HG03521 (cell line): Measurements from ENCODE around the gene EXOC3L1.

ENCODE experiments used
- ATAC-seq: cut with Tn5 transposase; IDR thresholded peaks from one replicate; pipeline ENCODE4 v1.9.1; 2021; ENCODE audit warnings: mild to moderate bottlenecking, moderate library complexity; ENCODE audit not compliant: unreplicated experiment

The EXOC3L1 gene

DNA sequence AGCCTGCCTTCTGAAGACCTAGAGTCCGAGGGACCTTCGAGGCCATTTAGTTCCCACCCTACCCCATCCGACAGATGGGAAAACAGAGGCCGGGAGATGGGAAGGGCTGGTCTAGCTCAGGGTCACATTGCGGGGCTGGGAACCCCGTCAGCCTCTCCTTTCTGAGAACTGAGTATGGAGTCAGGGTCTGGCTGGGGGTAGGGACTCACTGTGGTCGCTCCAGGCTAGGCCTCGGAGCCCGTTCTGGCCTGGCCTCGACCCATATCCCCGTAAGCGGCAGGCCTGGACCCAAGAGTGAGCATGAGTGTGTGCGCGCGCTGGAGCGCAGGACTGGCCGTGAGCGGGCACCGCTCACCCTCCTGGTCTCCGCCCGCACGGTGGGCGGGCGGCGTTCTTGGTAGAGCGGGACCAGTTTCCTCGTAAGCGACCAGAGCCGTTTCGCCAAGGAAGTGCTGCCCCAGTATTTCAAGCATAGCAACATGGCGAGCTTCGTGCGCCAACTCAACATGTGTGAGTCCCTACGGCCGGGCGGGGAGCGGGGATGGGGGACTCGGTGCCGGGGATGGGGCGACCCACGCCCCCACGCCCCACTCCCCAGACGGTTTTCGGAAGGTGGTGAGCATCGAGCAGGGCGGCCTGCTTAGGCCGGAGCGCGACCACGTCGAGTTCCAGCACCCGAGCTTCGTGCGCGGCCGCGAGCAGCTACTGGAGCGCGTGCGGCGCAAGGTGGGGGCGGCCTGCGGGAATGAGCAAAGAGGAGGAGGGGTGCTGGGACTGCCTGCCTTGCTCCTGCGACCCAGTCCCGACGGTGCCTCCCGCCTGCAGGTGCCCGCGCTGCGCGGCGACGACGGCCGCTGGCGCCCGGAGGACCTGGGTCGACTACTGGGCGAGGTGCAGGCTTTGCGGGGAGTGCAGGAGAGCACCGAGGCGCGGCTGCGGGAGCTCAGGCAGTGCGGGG, 24.5 kb downstream of the EXOC3L1 start:
- ATAC-seq, result no peak

GRCh38 chr16:67164599-67165061, 25.3 kb downstream of the EXOC3L1 start, which contains the start of gene HSF4:
HSF4 (plus strand) TSS chr16:67164745; CDS start chr16:67164812, 67 bp downstream.
- ATAC-seq, result no peak

DNA sequence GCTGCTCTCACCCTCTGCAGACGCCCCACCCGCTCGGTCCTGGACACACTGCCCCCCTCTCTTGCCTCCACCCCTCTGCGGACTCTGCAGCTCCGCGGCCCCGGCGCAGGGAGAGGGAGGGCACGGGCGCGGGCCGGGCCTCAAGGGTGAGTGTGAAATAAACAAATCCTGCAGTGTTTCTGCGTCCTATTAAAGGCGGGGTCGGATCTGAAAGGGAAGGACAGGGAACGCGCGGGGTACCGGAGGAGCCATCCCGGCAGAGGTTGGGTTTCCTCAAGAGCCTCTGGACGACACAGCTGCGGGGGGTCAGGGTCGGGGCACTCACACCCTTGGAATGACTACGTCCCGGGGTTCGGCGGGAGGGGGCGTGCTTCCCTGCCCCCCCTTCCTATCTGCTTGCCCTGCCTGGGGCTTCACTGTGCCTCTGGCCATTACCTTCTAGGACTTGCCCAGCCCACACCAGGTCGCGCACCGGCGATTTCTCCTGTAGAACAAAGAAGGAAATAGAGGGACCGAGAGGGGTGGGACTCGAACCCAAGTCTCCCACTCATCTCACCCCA, 25.9 kb downstream of the EXOC3L1 start:
- no peak for ATAC-seq

GRCh38 chr16:67163164-67163998, 26.6 kb downstream of the EXOC3L1 start:
- ATAC-seq, result no peak

GRCh38 chr16:67162506-67163163, 27.3 kb downstream of the EXOC3L1 start:
- no peak for ATAC-seq

- ATAC-seq, result no peak
Measured at GRCh38 chr16:67161595-67162058, 28.3 kb downstream of the EXOC3L1 start.

DNA sequence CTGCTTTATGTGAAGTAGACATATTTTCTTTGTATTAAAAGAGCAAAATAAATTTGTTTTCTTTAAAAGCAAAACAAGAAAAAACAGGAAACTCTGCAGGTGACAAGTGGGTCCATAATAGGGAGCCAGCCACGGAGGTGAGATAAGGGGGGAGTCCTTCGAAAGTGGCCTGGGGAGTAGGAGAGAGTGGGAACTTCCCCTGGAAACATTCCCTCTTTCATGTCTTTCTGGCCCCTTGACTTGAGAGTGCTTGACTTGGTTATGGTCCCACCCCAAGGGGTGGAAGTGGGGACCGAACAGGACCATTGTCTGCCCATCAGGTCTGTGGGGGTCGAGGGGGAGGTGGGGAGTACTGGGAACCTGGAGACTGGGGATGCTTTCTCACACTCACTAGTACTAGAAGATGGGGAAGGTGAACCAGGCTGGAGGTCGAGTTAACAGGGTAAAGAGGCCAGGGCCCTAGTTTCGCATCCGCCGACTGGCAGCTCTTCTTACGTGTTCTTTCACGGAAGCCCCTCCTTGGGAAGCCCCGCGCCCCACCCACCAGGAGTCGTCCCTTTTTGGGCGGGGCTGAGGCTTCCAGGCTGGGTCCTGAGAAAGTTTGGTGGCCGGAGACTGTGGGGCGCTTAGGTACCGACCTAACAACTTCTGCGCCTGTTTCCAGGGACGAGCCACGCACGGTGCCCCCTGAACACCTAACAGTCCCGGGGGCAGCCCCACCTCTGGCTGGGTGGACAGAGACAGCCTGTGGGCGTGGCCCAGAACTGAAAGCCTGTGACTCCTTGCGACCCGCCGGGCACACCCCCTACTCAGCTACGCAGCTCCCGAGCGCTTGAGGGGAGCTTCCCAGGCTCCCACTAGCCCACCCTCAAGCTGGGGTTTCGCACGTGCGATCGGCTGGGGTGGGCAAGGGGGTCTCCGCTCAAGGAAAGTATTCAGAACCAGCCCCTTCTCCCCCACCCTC, 31.0 kb downstream of the EXOC3L1 start:
- peak; percentile 14 for ATAC-seq

DNA sequence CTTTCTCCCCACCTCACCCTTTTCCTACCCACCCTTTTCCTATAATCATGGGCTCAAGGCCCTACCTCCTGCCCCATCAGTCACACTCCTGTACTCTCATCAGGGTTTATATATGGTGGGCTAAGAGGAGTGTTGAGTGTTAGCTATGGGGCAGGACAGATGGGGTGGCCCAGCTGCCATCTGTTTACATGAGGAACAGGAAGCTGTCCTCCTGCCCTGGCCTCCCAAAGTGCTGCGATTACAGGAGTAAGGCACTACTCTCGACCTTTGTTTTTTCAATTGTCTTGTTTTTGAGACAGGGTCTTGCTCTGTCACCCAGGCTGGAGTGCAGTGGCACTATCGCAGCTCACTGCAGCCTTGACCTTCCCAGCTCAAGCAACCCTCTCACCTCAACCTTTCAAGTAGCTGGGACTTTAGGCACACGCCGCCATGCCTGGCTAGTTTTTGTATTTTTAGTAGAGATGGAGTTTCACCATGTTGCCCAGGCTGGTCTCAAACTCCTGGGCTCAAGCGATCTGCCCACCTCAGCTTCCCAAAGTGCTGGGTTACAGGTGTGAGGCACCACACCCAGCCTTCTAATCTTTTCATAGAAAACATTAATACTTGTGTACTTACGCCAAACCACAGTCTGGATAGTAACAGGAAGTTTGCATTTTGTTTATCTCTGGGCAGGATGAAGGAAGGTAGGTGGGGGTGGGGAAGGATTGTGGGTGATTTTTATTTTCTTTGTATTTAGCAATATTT, 31.9 kb downstream of the EXOC3L1 start:
- no peak for ATAC-seq

GRCh38 chr16:67157106-67157748, 32.7 kb downstream of the EXOC3L1 start:
- no peak for ATAC-seq

DNA sequence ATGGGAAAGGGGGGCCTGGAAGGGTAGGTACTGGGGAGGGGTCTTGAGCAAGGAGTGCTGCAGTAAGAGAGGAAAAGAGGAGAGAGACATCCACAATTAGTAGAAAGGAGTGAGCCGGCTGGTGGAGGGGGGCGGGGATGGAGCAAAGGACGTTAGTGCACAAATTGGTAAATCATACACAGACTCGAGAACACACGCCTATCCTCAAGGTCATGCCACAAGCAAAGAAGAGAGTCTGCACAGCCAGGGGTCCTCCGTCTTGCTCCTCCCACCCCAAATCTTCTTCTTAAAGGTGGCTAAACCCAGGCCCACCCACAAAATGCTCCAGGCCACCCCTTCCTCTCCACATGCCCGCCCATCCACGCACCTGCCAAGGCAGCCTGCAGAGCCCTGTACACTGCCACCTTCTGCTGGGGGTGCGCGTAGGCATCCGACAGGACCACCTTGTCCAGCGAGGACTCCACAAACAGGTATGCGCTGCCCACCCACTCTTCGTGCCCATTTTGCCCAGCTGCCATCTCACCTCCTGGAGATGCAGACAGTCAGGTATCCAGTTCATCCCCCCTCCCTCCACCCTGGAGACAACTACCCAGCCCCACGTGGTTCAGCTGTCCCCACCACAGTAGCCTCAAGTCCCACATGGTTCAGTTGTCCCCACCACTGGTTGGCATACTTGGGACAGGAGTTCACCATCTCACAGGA, 33.6 kb downstream of the EXOC3L1 start:
- no peak for ATAC-seq

GRCh38 chr16:67155295-67156142, 34.4 kb downstream of the EXOC3L1 start:
- ATAC-seq, result peak; percentile 32

GRCh38 chr16:67154578-67155294, 35.2 kb downstream of the EXOC3L1 start:
- ATAC-seq, result no peak

DNA sequence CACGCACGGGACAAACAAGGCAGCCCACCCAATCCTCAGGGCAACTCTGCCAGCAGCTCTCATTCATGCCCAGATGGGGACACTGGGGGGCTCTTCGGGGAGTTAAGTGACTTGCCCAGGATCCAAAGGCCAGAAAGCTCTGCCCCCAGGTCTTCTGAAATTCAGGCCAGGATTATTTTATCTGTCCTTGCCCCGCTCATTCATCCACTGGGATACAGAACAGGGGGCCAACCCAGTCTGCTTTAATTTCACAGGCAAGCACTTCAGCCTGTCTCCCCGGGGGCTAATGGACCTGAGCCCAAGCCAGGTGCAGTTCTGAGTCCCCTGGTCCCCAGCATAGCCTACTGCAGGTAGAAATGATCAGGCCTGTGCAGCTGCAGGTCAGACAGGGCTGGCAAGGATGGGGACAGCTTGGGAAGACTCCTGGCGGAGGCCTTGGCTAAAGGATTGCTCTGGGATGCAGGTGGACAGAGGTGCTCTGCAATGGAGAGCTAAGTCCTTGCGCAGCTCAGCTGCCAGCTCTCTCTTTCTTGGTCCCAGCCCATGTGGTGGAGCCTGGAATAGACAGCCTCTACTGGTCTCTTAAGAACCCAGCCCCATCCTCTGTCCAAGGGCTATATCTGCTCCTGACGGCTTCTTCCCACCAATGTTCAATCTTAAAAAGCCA, 38.4 kb downstream of the EXOC3L1 start:
- ATAC-seq, result no peak

DNA sequence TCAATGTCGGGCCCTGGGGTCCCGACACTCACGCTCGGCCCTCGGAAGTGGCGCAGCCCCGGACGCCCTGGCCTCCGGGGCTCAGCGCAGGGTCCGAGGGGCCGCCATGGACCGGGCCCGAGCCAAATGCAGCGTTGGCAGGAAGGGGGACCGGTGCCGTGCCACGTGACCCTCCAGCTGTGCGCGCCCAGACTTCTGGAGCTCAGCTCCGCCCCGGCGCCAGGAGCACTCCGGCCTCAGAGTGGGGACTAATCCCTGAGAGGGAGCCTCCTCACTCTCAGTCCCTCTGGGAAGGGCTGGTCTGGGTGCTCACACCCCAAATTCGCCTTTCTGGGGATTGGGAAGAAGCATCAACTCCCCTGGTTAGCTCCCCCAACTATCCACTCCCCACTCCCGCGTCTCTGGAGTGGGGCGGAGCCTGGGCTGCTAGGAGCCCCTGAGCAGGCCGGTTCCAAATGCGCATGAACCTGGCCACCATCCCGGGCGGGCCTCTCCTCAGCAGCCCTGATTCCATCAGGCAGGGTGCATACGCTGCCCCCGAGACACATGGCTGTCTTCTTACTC, 39.0 kb downstream of the EXOC3L1 start, which contains the start of gene B3GNT9:
Gene B3GNT9 (minus strand): TSS at position 166 of the 564 bp plus-strand sequence. CDS start 513 bp downstream, outside the sequence.
- no peak for ATAC-seq
